ENCODE measurements around the gene DAGLA. TPM values are rescaled to one million over a fixed set of nuclear protein-coding genes. Genes with fewer than 3 reads are reported as not detected.

Gene DAGLA
- total and polyA plus RNA-seq, 2 donors (not counting 1 experiment from before 2014, with no cell fraction given), result 0.06 TPM; not detected in 1

DNA sequence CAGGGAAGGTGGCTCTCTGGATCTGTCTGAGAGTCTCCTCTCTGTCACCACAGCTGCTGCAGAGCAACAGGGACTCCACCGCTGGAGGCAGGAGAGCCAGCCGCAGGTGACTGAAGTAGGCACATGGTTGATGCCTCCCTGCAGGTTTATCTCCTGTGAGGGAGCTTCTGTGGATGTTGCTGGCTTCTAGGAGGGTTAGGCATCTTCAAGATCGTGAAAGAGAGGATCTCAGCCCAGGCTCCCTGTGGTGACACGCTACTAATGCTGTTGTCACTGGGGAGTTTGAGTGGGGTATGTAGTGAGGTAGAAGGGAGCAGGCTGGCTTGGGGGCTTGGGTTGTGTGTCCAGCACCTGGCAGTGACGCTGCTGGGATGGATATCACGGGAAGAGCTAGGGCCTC, 34.1 kb downstream of the DAGLA start:
- Mint-ChIP-seq H3K4me1 (no peaks in the 10 kb centered on the region), H3K4me3 (no peak overlapping the region), H3K27ac (no peak overlapping the region), H3K27me3 (peaks cover 12% of the 10 kb centered on the region), H3K9me3 (ENCODE audit: insufficient read depth) (no peaks in the 10 kb centered on the region)
- intact Hi-C loops (cut with micrococcal nuclease), result no loop called here
- no peak overlapping the region for H3K9ac ChIP-seq (ENCODE audit: low read length)
- H3K4me1 ChIP-seq (ENCODE audit: control insufficient read depth in 2 of 2, insufficient read depth in 2 of 2, low read length in 2 of 2), result no peaks in the 10 kb centered on the region
- ChIA-PET POLR2A (no interaction called here), CTCF (no interaction called here)
- WGBS (ENCODE audit: insufficient coverage), result 88% methylated on average over 6 of the region's 6 CpGs
- no peak overlapping the region for H3K4me2 ChIP-seq (replicated peaks; ENCODE audit: low read depth, low read length, poor library complexity, severe bottlenecking)
- no peaks in the 10 kb centered on the region for H3K36me3 ChIP-seq (replicated peaks in 1 of 2; ENCODE audit: control extremely low read depth in 1 of 2, control insufficient read depth in 1 of 2, extremely low read depth in 1 of 2, insufficient read depth in 2 of 2, low read length in 1 of 2)
- DNase-seq (no peak), ATAC-seq (ENCODE audit: low read depth) (no peak)
- TF ChIP-seq, protein P1, sequence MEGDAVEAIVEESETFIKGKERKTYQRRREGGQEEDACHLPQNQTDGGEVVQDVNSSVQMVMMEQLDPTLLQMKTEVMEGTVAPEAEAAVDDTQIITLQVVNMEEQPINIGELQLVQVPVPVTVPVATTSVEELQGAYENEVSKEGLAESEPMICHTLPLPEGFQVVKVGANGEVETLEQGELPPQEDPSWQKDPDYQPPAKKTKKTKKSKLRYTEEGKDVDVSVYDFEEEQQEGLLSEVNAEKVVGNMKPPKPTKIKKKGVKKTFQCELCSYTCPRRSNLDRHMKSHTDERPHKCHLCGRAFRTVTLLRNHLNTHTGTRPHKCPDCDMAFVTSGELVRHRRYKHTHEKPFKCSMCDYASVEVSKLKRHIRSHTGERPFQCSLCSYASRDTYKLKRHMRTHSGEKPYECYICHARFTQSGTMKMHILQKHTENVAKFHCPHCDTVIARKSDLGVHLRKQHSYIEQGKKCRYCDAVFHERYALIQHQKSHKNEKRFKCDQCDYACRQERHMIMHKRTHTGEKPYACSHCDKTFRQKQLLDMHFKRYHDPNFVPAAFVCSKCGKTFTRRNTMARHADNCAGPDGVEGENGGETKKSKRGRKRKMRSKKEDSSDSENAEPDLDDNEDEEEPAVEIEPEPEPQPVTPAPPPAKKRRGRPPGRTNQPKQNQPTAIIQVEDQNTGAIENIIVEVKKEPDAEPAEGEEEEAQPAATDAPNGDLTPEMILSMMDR (IDR thresholded peaks at IDR 0.05), result no peak
- no peak for TF ChIP-seq EZH2 (IDR thresholded peaks at IDR 0.05; ENCODE audit: borderline replicate concordance, insufficient read depth, low read depth, low read length, poor library complexity, severe bottlenecking)
- H3K79me2 ChIP-seq (ENCODE audit: control insufficient read depth, insufficient read depth, low read length), result no peaks in the 10 kb centered on the region
- no peak overlapping the region for H3K27ac ChIP-seq (ENCODE audit: low read length in 2 of 2)
- H2AFZ ChIP-seq (ENCODE audit: insufficient read depth, low read depth, low read length, poor library complexity, severe bottlenecking), result no peak overlapping the region
- no peaks in the 10 kb centered on the region for H4K20me1 ChIP-seq (ENCODE audit: control insufficient read depth, insufficient read depth, low read length, poor library complexity, severe bottlenecking)
- H3K27me3 ChIP-seq (replicated peaks in 1 of 4; ENCODE audit: control extremely low read depth in 1 of 4, control insufficient read depth in 3 of 4, insufficient read depth in 4 of 4, low read length in 3 of 4), result no peaks in the 10 kb centered on the region
- no peak overlapping the region for H3K4me3 ChIP-seq (ENCODE audit: control extremely low read depth in 1 of 5, extremely low read depth in 1 of 5, insufficient read depth in 1 of 5, low read depth in 2 of 5, low read length in 4 of 5)
- no peaks in the 10 kb centered on the region for H3K9me3 ChIP-seq (ENCODE audit: control extremely low read depth in 1 of 3, control insufficient read depth in 2 of 3, insufficient read depth in 1 of 3, low read length in 2 of 3)

DNA sequence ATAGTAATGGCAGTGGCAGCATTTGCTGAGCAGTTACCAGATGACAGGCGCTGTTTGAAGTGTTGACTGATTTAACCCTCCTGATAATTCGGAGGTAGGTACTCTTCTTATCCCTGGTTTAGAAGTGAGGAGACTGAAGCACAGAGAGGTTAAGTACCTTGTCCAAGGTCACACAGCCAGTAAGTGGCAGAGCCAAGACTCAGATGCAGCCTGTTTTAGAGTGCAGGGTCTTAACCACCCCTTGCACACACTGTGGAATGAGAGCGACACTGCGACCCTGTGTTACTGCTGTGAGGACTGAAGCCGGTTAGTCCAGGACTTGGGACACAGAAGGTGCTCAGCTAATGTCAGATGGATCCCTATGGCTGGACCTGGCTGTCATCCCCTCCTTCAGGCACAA, 34.7 kb downstream of the DAGLA start:
- ChIA-PET CTCF (no interaction called here), POLR2A (no interaction called here)
- Mint-ChIP-seq H3K27me3 (peaks cover 12% of the 10 kb centered on the region), H3K4me3 (no peak overlapping the region), H3K9me3 (ENCODE audit: insufficient read depth) (no peaks in the 10 kb centered on the region), H3K4me1 (no peaks in the 10 kb centered on the region), H3K27ac (no peak overlapping the region)
- H3K4me3 ChIP-seq (ENCODE audit: control extremely low read depth in 1 of 5, extremely low read depth in 1 of 5, insufficient read depth in 1 of 5, low read depth in 2 of 5, low read length in 4 of 5), result no peak overlapping the region
- ATAC-seq (ENCODE audit: low read depth) (no peak), DNase-seq (no peak)
- no peaks in the 10 kb centered on the region for H3K9me3 ChIP-seq (ENCODE audit: control extremely low read depth in 1 of 3, control insufficient read depth in 2 of 3, insufficient read depth in 1 of 3, low read length in 2 of 3)
- H2AFZ ChIP-seq (ENCODE audit: insufficient read depth, low read depth, low read length, poor library complexity, severe bottlenecking), result no peak overlapping the region
- no peaks in the 10 kb centered on the region for H3K4me1 ChIP-seq (ENCODE audit: control insufficient read depth in 2 of 2, insufficient read depth in 2 of 2, low read length in 2 of 2)
- TF ChIP-seq, protein P1 (IDR thresholded peaks at IDR 0.05), result no peak
- no peak for TF ChIP-seq EZH2 (IDR thresholded peaks at IDR 0.05; ENCODE audit: borderline replicate concordance, insufficient read depth, low read depth, low read length, poor library complexity, severe bottlenecking)
- H3K27ac ChIP-seq (ENCODE audit: low read length in 2 of 2), result no peak overlapping the region
- H3K27me3 ChIP-seq (replicated peaks in 1 of 4; ENCODE audit: control extremely low read depth in 1 of 4, control insufficient read depth in 3 of 4, insufficient read depth in 4 of 4, low read length in 3 of 4), result no peaks in the 10 kb centered on the region
- no peaks in the 10 kb centered on the region for H3K36me3 ChIP-seq (replicated peaks in 1 of 2; ENCODE audit: control extremely low read depth in 1 of 2, control insufficient read depth in 1 of 2, extremely low read depth in 1 of 2, insufficient read depth in 2 of 2, low read length in 1 of 2)
- H4K20me1 ChIP-seq (ENCODE audit: control insufficient read depth, insufficient read depth, low read length, poor library complexity, severe bottlenecking), result no peaks in the 10 kb centered on the region
- WGBS (ENCODE audit: insufficient coverage), result 95% methylated on average over 4 of the region's 5 CpGs
- no peak overlapping the region for H3K9ac ChIP-seq (ENCODE audit: low read length)
- intact Hi-C loops (cut with micrococcal nuclease), result no loop called here
- H3K4me2 ChIP-seq (replicated peaks; ENCODE audit: low read depth, low read length, poor library complexity, severe bottlenecking), result no peak overlapping the region
- H3K79me2 ChIP-seq (ENCODE audit: control insufficient read depth, insufficient read depth, low read length), result no peaks in the 10 kb centered on the region
